T-helper 1 cell treated with Interleukin-12 subunit alpha and Interleukin-12 subunit beta and Interleukin-4 antibody, amounts not matched to agents 30 ng/mL and 1 ng/mL, for 36 hours (primary cell): ENCODE measurements around the gene C8B. TPM values are rescaled to one million over a fixed set of nuclear protein-coding genes. Genes with fewer than 3 reads are reported as not detected.

Experiments
- intact Hi-C: fragments of 100-400 bp; cut with micrococcal nuclease; formaldehyde crosslinking; loops from one replicate; pipeline ENCODE4 v1.15.1; 2024
- total RNA-seq: library from RNA; stranded (reverse); gene quantifications from 2 replicates; pipeline ENCODE4 v1.2.3, GENCODE V29; 2022

The C8B gene
- total RNA-seq, 1 donor from 2014 or later: not detected

DNA sequence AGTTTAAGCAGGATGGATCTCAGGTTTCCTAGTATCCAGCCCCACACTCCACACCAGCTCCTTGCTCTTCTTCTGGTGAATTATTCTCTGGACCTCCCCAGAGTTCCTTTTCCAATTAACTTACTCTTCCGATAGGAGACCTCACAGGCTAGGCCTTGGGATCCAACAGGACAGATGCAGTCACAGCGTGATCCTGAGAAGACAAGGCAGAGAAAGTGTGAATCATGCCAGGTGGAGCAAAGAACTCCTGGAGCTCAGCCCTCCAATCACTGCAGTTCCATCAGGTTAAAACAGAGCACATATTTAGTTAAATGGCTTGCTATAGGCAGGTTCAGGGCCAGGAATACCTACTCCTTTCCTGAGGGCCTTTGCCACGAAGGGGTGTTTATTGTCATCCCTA lies 34.1 kb downstream of the C8B start:
- intact Hi-C loops: no loop called here

DNA sequence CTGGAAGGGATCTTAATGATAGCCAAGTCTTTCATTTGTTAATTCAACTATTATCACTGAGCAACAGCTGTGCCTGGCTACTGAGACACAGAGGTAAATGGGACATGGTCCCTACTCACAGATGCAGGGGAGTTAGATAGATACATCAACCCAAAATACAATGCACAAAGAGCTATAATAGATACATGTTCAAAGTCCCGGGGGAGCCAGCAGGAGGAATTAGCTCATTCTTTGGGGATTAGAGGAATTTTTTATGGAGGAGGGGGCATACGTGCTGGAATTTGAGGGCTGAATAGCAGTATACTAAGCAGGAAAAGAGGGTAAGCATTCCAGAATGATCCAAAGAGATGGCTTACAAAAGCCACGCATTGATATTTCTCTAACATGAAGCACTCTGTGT lies 34.6 kb downstream of the C8B start:
- intact Hi-C loops: no loop called here

DNA sequence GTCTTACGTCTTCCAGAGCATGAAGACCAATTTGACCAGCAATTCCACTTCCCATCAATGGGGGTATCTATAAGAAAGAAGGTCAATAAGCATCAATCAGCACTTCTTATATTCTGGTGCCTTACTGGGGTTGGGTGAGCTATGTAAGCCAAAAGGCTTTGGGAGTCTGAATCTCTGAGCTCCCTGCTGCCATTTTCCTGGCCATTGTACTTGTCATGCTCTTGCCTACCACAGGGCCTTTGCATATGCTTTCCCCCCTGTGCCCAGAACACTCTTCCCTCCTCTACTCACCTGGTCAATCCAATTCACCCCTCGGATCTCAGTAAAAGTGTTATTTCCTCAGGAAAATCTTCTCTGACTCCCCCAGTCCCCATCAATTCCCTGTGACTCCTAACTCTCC lies 36.3 kb downstream of the C8B start:
- intact Hi-C loops: no loop called here

DNA sequence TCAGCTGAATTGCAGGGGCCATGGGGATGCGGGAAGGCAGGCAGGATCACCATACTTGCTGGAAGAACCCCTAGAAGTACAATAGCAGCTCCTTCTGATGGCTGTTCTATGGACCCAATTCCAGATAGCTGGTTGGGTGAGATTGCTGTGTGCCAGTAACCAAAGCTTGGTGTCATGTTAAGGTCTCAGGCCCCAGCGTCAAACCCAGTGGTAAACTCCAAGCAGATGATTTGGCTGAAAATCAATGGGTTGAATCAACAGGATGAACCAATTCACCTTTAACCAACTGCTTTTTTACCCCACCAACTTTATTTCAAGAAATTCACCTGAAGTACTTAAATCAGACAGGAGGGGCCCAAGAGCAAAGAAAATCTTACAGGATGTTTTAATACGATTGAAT lies 37.8 kb downstream of the C8B start:
- intact Hi-C loops: no loop called here

DNA sequence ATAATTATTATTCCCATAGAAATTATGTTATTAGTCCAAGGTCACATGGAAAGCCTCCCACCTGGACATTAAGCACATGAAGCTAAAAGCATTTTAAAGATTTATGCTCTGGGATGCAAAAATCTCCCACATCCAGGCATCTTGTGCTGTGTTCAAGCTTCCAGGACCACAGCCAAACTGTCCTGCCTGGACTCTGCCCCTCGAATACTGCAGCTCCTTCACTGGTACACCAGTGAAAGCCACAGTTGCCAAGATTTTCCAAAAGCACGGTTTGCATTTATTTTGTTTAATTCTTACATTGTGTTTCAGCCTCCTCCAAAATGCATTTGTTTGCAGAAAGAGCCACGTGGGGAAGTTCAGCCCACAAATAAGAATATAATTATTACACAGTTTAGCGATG lies 38.6 kb downstream of the C8B start:
- intact Hi-C loops: no loop called here

DNA sequence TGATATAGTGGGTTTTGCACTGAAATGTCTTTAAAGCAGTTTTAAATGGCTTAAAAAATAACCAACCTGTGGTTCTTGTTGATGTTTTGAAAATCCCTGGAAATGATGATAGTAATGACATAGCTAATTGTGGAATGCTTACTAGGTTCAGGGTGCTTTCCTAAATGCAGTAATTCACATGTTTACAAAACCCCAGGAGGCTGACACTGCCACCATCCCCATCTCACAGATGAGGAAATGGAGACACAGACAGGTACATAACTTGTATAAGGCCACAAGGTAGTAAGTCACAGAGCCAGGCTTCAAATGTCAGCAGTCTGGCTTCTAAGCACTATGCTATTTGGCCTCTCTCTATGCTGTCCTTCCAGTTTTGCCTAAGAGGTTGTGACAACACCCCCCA lies 40.6 kb downstream of the C8B start:
- intact Hi-C loops: no loop called here

DNA sequence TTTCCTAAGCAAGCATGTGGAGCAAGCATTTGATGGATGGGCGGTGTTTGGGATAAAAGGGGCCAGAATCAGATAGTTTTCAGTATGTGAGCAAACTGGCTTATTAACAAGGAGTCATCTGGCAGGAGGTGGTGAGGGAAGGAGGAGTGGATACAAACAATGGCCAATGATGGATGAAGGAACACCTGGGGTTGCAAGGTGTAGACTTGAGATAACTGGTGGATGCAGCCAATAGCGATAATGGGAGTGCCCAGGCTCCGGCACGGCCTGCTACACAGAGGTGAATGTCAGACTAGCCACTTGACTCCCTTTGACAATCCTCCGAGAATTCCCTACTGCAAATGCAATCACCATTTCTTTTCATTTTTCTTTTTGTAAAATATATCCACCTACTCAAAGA lies 41.7 kb downstream of the C8B start:
- intact Hi-C loops: no loop called here

DNA sequence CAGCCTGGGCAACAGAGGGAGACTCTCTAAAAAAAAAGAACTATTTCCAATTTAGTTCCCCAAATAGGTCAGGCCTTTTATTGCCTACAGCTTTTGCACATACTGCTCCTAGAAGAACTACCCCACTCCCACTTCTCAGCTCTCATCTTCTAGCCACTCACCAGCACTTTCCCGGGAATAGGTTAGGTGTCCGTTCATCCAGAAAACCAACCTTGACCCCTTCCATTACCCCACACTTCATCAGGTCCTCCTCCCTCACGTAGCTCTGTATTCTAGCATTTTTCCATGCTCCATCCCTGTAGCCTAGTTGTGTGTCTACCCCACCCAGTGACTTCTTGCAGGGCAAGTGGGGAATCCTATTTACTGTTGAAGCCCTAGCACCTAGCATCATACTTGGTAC lies 42.6 kb downstream of the C8B start:
- intact Hi-C loops: no loop called here

DNA sequence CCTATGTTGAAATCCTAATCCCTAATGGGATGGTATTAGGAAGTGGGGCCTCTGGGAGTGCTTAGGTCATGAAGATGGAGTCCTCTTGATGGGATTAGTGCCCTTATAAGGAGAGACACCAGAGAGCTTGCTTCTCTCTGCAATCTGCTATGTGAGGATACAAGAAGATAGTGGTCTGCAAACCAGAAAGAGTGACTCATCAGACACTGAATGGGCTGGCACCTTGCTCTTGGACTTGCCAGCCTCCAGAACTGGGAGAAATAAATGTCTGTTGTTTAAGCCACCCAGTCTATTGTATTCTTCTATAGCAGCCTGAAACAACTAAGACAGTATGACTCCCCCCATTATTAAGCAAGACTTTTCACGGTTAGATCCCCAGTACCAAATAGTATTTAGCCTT lies 43.3 kb downstream of the C8B start:
- intact Hi-C loops: no loop called here

DNA sequence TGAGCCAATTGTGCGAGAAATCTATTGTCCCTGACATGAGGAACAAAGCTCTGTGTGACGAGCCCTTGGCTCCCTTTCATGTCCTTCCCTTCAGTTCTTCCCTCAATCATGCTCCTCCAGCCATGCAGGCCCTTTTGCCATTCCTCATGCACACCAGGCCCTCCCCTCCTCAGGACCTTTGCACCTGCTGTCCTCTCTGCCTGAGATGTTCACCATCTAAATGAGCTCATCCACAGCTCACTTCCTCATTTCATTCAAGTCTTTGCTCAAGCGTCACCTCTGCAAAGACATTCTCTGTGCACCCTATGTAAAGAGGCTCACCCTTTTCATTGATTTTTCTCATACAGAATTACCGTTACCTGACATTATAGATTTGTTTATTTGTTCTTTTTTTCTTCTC lies 43.7 kb downstream of the C8B start:
- intact Hi-C loops: no loop called here

DNA sequence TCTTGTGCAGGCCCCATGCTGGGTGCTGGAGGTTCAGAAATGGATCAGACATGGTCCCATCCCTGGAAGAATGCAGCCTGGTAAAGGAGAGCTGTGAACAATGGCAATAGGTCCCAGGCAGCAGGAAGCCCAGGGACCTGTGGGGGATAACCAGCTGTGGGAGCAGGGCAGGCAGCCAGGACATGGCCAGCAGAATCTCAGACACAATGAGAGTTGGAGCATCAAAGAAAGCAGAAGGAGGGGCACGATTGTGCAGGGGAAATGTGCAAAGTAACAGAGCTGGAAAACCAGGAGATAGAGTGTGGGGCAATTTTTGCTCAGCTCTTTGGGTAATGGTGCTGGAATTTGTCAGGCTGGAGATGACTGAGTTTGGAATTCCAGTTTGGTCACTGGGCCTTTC lies 44.3 kb downstream of the C8B start:
- intact Hi-C loops: no loop called here

DNA sequence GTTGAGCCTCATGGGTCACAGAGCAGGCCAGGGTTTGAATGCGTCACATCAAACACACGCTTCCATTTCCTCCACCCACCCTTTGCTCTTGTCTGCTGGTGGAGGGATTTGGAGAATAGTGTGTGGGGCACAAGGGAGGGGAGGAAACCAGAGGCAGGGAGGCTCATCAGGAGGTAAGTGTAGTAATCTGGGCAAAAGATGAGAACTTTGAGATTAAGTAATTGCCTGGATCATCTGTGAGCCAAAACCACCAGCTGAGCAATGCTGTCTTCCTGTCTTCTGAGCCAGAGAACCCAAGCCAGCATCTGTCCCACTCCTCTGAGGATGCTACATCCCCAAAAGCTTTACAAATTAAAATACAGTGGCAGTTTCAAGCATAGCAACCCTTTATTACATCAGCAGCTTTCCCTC lies 45.2 kb downstream of the C8B start:
- intact Hi-C loops: no loop called here

DNA sequence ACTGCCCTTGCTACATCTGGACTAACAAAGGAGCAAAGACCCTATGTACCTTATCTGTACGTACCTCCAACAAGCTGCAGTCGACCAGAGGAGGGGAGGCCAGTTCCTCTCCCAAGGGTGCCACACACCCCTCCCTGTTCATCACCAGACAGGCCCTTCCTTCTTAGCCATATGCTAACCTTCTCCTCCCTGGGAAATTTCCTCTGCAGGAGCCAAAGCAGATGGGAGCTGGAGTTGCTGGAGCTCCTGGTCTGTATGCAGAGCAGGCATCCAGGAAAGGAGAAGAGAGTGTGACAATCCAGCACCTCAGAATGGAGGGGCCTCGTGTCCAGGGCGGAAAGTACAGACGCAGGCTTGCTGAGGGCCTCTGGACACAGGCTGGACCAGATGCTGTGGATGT lies 48.5 kb downstream of the C8B start:
- intact Hi-C loops: no loop called here

DNA sequence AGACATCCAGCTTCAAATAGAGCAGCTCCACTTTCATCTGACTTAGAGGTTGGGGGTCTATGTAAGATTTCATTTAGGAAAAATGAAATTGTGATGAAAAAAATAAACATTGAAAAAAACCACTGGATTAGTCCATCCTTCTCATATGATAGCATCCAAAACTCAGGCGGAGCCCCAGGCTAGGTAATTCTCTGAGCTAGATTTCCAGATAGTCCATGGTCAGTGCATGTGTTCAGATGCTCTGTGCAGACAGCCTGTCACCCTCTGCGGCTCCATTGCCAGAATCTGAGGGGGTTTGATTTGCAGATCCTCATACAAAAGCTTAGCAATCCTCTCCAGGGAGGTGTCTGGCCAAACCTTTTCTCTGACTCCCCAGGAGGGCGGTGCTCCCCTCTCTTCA lies 49.2 kb downstream of the C8B start:
- intact Hi-C loops: no loop called here

DNA sequence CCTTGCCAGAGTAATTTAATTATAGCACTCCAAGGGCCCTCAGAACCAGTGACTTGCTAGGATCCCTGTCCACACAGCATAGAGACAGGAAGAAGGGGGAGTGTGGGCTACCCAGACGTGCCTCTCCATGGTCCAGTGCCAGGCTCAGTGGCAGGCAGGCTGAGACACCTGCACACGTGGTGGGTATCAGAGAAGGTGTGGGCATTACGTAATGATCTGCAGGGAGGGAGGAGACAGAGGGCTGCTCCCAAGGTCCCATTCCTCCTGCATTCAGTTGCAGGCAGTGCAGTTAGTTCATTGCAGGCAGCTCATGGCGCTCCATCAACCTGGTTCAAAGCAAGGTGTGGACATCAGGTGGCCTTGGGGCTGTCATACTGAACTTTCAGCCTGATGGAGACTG lies 49.9 kb downstream of the C8B start:
- intact Hi-C loops: no loop called here

DNA sequence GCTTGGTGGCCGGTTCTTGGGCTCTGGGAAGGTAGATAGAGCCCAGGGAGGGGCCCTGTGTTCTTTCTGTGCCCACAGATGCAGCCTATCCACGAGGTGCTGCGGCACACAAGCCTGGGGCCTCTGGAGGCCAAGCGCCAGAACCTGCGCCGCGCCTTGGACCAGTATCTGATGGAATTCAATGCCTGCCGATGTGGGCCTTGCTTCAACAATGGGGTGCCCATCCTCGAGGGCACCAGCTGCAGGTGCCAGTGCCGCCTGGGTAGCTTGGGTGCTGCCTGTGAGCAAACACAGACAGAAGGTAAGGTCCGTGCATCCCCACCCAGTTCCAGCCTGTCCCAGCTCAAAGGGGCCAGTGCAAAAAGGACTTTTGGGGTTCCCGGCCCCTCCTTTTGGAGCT lies 53.5 kb downstream of the C8B start:
- intact Hi-C loops: no loop called here

DNA sequence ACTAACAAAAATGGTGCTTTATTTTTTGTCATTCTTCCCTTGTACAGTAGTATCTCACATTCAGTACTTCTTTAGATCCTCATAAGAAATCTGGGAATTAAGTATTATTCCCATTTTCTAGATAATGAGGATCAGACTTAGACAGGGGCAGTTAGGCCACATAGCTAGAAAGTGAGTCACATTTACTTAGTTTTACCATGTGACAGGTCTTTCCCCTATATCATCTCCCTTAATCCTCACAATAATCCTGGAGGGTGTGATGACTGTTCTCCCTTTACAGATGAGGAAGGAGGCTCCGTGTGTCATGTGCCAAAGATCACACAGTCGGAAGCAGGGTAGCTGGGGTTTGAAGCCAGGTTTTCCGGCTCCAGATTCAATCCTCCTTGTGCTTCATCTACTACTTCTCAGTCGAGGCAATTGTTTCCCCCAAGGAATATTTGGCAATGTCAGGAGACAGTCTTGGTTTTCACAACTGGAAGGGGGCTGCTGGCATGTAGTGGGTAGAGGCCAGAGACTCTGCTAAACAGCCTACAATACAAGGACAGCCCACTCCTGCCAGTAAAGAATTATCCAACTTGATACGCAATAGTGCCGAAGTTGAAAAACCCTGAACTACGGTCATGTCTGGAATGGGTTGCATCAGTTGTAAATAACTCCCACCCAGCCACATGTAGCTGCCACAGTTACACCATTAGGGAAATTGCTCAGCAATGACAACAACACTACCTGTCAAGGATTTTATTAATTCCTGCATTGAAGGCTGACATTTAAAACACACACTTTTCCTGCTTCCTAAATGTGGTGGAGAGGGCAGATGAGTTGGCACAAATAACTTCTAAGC lies 54.5 kb downstream of the C8B start:
- intact Hi-C loops: no loop called here

DNA sequence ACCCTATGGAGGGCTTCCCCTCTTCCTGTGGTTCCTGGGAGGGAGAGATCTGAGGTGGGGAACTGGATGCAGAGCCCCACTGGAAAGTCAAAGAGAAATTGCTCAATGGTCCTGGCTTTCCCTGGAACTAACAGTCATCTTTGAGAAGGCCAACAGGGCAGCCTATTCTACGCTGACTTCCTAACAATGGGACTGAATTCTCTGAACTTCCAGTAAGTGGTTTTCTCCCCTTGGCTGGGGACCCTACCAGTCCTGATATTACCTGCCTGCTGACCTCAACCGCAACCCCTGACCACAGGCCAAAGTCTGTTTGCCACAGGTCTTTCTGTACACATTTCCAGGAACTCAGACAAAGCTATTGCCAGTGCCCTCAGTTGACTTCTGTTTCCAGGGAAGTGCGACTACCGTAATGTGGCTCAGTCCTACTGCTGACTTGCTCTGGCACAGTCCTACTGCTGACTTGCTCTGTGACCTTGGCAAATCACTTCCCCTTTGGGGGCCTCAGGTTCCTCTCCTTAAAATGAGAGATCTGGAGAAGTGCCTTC lies 55.3 kb downstream of the C8B start:
- intact Hi-C loops: no loop called here

DNA sequence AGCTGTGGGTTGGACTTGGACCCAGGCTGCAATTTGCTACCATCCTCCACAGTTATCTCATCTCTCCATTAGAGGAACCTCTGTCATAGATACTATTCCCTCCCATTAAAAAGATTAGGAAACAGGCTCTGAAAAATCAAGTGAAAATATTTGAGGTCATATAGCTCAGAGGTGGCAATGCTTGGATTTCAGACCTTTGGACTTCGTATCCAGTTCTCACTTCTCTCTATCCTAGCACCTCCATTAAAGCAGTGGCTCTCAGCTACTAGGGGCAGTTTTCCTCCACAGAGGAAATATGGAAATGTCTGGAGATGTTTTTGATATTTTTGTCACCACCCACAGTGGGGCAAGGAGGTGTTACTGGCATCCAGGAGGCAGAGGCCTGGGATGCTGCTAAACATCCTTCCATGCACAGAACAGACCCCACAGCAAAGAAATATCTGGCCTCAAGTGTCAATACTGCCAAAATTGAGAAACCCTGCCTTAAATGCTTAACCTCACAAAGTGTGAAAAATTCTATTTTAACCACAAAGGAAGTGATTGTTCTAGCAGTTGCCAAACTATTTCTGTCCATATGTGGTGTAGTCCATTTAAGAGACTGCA lies 57.1 kb downstream of the C8B start:
- intact Hi-C loops: no loop called here

DNA sequence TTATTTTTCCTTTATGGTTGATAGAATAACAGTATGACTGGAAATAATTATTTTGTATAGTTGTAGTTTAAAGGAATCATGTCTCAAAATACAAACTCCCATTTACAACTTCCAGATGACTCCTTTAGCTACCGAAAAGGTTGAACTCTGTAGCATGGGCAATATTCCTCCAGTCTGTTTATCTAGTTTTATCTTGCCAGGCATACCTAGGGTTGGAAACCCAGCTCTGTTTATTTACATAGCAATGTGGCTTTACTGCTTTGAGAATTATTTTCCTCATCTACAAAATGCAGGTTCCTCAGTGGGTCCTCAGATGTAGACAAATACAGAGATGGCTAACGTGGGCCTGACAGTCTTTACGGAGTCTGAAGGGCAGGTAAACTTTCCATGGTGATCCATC lies 60.1 kb downstream of the C8B start:
- intact Hi-C loops: no loop called here

DNA sequence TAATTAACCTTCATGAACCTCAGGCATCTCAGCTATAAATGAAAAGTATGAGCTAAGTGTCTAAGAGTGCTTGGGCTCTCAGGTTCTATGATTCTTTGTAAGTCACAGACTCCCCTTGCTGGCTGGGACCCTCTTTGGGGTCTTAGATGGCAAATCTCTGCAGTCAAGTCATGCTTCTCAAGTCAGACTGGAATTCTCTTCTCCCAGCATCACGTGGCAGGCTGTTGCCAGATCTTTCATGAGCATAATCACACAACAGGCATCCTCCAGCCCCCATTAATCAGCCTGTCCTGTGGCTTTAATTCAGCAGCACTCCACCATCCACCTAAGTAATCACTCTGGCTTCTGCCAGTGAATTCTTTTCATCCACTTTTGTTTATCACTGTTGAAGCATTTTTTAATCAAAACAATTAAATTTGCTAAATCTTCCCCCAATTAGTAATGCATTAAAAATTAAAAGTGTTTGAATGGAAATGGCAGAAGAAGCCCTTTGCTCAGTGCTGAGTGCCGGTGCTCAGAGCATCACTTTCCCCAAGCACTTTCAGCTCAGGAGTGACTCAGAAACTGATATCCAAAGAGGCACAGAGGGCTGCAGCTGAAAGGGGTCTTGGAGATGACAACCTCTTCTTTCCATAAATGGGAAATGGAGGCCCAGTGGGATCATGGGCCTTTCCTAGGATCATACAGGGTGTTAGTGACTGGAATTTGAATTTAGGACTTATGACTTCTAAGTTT lies 61.0 kb downstream of the C8B start:
- intact Hi-C loops: no loop called here

DNA sequence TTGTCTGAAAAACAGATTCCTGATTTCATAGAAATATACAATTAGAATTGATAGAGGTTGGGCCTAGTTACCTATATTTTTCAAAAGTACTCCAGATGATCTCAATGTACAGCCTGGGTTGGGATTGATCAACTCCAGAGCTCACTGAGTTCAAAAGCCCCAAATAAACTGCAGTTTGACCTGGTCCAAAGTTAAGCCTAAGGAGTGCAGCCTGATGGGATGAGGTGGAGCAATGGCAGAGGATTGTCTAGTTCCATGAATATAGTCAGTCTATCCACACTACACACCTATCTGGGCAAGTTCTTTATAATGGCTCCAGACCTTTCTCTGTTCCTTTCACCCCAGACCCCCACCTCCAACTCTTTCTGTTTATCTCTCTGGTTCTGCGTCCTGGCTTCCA lies 62.0 kb downstream of the C8B start:
- intact Hi-C loops: no loop called here
